ENCODE results near the gene NRXN3. TPM values are rescaled to one million over a fixed set of nuclear protein-coding genes. Genes with fewer than 3 reads are reported as not detected.

Gene NRXN3
- total and polyA plus RNA-seq, 2 experiments from 2014 or later: 0.08 to 0.11 TPM

DNA sequence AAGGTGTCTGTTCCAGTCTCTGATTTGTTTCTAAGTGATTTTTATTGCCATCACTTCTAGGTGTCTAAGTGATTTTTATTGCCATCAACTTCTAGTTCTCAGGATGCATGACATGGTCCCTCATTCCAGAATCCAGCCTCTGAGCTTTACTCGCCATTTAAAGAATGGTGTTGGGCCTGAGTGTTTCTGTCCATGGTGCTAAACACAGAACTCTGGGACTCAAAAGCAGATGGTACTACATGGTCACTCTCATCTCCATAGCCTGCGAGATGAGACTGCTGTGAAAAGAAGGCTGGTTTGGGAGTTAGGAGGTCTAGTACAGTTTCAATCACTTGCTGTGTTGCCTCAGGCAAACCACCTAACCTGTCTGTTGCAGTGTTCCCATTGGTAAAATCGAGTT lies 276.6 kb downstream of the NRXN3 start:
- Histone ChIP-seq H3K27me3 (replicated peaks; ENCODE audit: insufficient read depth) (no peaks in the 10 kb centered on the region), H3K4me2 (ENCODE audit: unreplicated experiment) (no peak overlapping the region), H3K9me2 (ENCODE audit: insufficient read depth) (no peaks in the 10 kb centered on the region), H3K36me3 (ENCODE audit: low read depth) (no peaks in the 10 kb centered on the region), H3K9me3 (ENCODE audit: low read depth) (no peaks in the 10 kb centered on the region), H4K20me1 (ENCODE audit: insufficient read depth) (no peaks in the 10 kb centered on the region), H3K27ac (no peak overlapping the region), H2AFZ (no peak overlapping the region), H3K9ac (no peak overlapping the region), H3K79me2 (ENCODE audit: insufficient read depth) (no peaks in the 10 kb centered on the region), H3F3A (ENCODE audit: insufficient read depth) (no peaks in the 10 kb centered on the region), H3K4me3 (no peak overlapping the region), H3K4me1 (ENCODE audit: insufficient read depth) (no peaks in the 10 kb centered on the region)
- peak; percentile 25 for DNase-seq
- 0 to 4% methylated on average over 3 of the region's 3 CpGs for WGBS, 2 experiments (ENCODE audit: low coverage in 1 of 2, low lambda C conversion rate in 2 of 2, missing lambda C conversion rate in 2 of 2)
- no peak for TF ChIP-seq EZH2phosphoT487 (IDR thresholded peaks at IDR 0.05; ENCODE audit: insufficient read depth, low read depth)
- no peak for TF ChIP-seq EZH2 (IDR thresholded peaks at IDR 0.05; ENCODE audit: insufficient read depth, poor library complexity, severe bottlenecking)
- in situ Hi-C loops (cut with MboI): no loop called here

- H2AFZ ChIP-seq: no peak overlapping the region
- no peaks in the 10 kb centered on the region for H4K20me1 ChIP-seq (ENCODE audit: insufficient read depth)
- H3K9me2 ChIP-seq (ENCODE audit: insufficient read depth): no peaks in the 10 kb centered on the region
- DNase-seq: peak; percentile 42
- no peak overlapping the region for H3K9ac ChIP-seq
- in situ Hi-C loops (cut with MboI): no loop called here
- H3K27ac ChIP-seq: no peak overlapping the region
- 23 to 27% methylated on average over 13 of the region's 13 CpGs for WGBS, 2 experiments (ENCODE audit: low coverage in 1 of 2, low lambda C conversion rate in 2 of 2, missing lambda C conversion rate in 2 of 2)
- TF ChIP-seq EZH2phosphoT487 (IDR thresholded peaks at IDR 0.05; ENCODE audit: insufficient read depth, low read depth) (no peak), EZH2 (IDR thresholded peaks at IDR 0.05; ENCODE audit: insufficient read depth, poor library complexity, severe bottlenecking) (no peak)
- no peaks in the 10 kb centered on the region for H3K36me3 ChIP-seq (ENCODE audit: low read depth)
- H3K27me3 ChIP-seq (replicated peaks; ENCODE audit: insufficient read depth): no peaks in the 10 kb centered on the region
- H3K79me2 ChIP-seq (ENCODE audit: insufficient read depth): no peaks in the 10 kb centered on the region
- no peaks in the 10 kb centered on the region for H3K9me3 ChIP-seq (ENCODE audit: low read depth)
- no peaks in the 10 kb centered on the region for H3K4me1 ChIP-seq (ENCODE audit: insufficient read depth)
- no peak overlapping the region for H3K4me3 ChIP-seq
- no peaks in the 10 kb centered on the region for H3F3A ChIP-seq (ENCODE audit: insufficient read depth)
- H3K4me2 ChIP-seq (ENCODE audit: unreplicated experiment): no peak overlapping the region
These were observed 278.3 kb downstream of the NRXN3 start for GRCh38 chr14:78448164-78449094.

- H3K4me1 ChIP-seq (ENCODE audit: insufficient read depth): no peaks in the 10 kb centered on the region
- no peak overlapping the region for H3K4me2 ChIP-seq (ENCODE audit: unreplicated experiment)
- TF ChIP-seq EZH2phosphoT487 (IDR thresholded peaks at IDR 0.05; ENCODE audit: insufficient read depth, low read depth) (no peak), EZH2 (IDR thresholded peaks at IDR 0.05; ENCODE audit: insufficient read depth, poor library complexity, severe bottlenecking) (no peak)
- no peaks in the 10 kb centered on the region for H3K9me2 ChIP-seq (ENCODE audit: insufficient read depth)
- no peaks in the 10 kb centered on the region for H4K20me1 ChIP-seq (ENCODE audit: insufficient read depth)
- no peaks in the 10 kb centered on the region for H3F3A ChIP-seq (ENCODE audit: insufficient read depth)
- H3K4me3 ChIP-seq: no peak overlapping the region
- no peaks in the 10 kb centered on the region for H3K79me2 ChIP-seq (ENCODE audit: insufficient read depth)
- H2AFZ ChIP-seq: no peak overlapping the region
- no peak overlapping the region for H3K27ac ChIP-seq
- in situ Hi-C loops (cut with MboI): no loop called here
- DNase-seq: no peak
- WGBS, 2 experiments (ENCODE audit: low coverage in 1 of 2, low lambda C conversion rate in 2 of 2, missing lambda C conversion rate in 2 of 2): 22 to 34% methylated on average over 6 of the region's 6 CpGs
- no peaks in the 10 kb centered on the region for H3K27me3 ChIP-seq (replicated peaks; ENCODE audit: insufficient read depth)
- H3K9ac ChIP-seq: no peak overlapping the region
- H3K9me3 ChIP-seq (ENCODE audit: low read depth): no peaks in the 10 kb centered on the region
- H3K36me3 ChIP-seq (ENCODE audit: low read depth): no peaks in the 10 kb centered on the region
These were observed 280.6 kb downstream of the NRXN3 start for GRCh38 chr14:78450669-78451318.

DNA sequence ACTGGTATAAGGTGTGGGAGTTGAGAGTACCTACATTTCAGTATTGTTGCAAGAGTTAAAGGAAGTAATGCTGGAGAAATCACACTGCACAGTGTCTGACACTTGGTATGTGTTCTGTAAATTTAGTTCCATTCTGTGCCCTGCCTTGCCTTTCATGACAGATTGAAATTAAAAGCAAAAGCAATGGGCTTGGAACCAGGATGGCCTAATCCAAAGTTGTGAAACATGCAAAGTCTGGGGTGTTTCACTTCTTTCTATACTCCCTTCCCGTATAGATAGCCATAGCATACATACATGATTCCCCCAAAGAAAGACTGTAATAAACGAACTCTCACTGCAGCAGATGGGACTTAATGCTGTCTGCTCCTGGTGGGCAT lies 281.1 kb downstream of the NRXN3 start:
- H3K4me3 ChIP-seq: no peak overlapping the region
- no peaks in the 10 kb centered on the region for H3F3A ChIP-seq (ENCODE audit: insufficient read depth)
- no peaks in the 10 kb centered on the region for H3K36me3 ChIP-seq (ENCODE audit: low read depth)
- in situ Hi-C loops (cut with MboI): no loop called here
- WGBS, 2 experiments (ENCODE audit: low coverage in 1 of 2, low lambda C conversion rate in 2 of 2, missing lambda C conversion rate in 2 of 2): 2 to 6% methylated on average over 2 of the region's 2 CpGs
- no peak overlapping the region for H3K27ac ChIP-seq
- H2AFZ ChIP-seq: no peak overlapping the region
- no peak overlapping the region for H3K4me2 ChIP-seq (ENCODE audit: unreplicated experiment)
- TF ChIP-seq EZH2phosphoT487 (IDR thresholded peaks at IDR 0.05; ENCODE audit: insufficient read depth, low read depth): no peak
- no peak for TF ChIP-seq EZH2 (IDR thresholded peaks at IDR 0.05; ENCODE audit: insufficient read depth, poor library complexity, severe bottlenecking)
- no peaks in the 10 kb centered on the region; the same call in 1 of the 2 replicates for H4K20me1 ChIP-seq (ENCODE audit: insufficient read depth)
- DNase-seq: no peak
- no peaks in the 10 kb centered on the region for H3K4me1 ChIP-seq (ENCODE audit: insufficient read depth)
- no peaks in the 10 kb centered on the region for H3K27me3 ChIP-seq (replicated peaks; ENCODE audit: insufficient read depth)
- no peaks in the 10 kb centered on the region for H3K9me3 ChIP-seq (ENCODE audit: low read depth)
- no peaks in the 10 kb centered on the region for H3K9me2 ChIP-seq (ENCODE audit: insufficient read depth)
- H3K9ac ChIP-seq: no peak overlapping the region
- H3K79me2 ChIP-seq (ENCODE audit: insufficient read depth): no peaks in the 10 kb centered on the region
